ENCODE results near the gene CRNKL1. TPM values are rescaled to one million over a fixed set of nuclear protein-coding genes. Genes with fewer than 3 reads are reported as not detected.

CRNKL1 gene
- total and polyA plus RNA-seq, 2 of the 4 experiments (the other 2 are of a cell fraction), result 7.4 to 20.1 TPM

GRCh38 chr20:20089018-20089417 is 36.8 kb upstream of the CRNKL1 start:
- H2BK5ac ChIP-seq (ENCODE audit: low read depth, low read length, poor library complexity, severe bottlenecking), result no peak overlapping the region
- H4K8ac ChIP-seq (ENCODE audit: low read depth in 2 of 2, low read length in 2 of 2), result no peak overlapping the region
- H3K36me3 ChIP-seq (ENCODE audit: control insufficient read depth, insufficient read depth, low read length), result no peaks in the 10 kb centered on the region
- no peak overlapping the region for H2BK120ac ChIP-seq (ENCODE audit: low read depth, low read length)
- no peaks in the 10 kb centered on the region for H3K9me1 ChIP-seq (ENCODE audit: insufficient read depth, low read length)
- H2BK20ac ChIP-seq (ENCODE audit: low read depth, low read length), result no peak overlapping the region
- H3K4me3 ChIP-seq (ENCODE audit: insufficient read depth, low read depth, low read length), result no peak overlapping the region
- ATAC-seq (ENCODE audit: low read depth) (no peak), DNase-seq (no peak)
- dilution Hi-C loops (cut with HindIII; ENCODE audit: low sequenced_read_pairs, unreplicated experiment) (no loop called here), in situ Hi-C loops (cut with MboI; ENCODE audit: low sequenced_read_pairs) (loop anchor here (10.0 kb wide), 1 partner anchor 506 kb away; no protein-coding TSS in a partner anchor), intact Hi-C loops (cut with micrococcal nuclease) (loop anchor here (10.0 kb wide), 1 partner anchor 736 kb away; no protein-coding TSS in a partner anchor)
- H3K14ac ChIP-seq (replicated peaks; ENCODE audit: low read depth, low read length), result no peak overlapping the region
- no peak overlapping the region for H3K4me2 ChIP-seq (ENCODE audit: low read depth, low read length)
- H3K9me3 ChIP-seq (ENCODE audit: control insufficient read depth, insufficient read depth, low read length), result no peaks in the 10 kb centered on the region
- no peak overlapping the region for H3K4ac ChIP-seq (ENCODE audit: low read depth, low read length)
- no TSS peak for BruUV-seq (replicated peaks)
- H2AFZ ChIP-seq (replicated peaks; ENCODE audit: low read length, poor library complexity), result no peak overlapping the region
- no peak overlapping the region for H3K18ac ChIP-seq (ENCODE audit: low read depth, low read length)
- no peak overlapping the region for H2AK9ac ChIP-seq (replicated peaks; ENCODE audit: low read depth, low read length, poor library complexity)
- H3K27me3 ChIP-seq (ENCODE audit: control insufficient read depth, insufficient read depth, low read length), result peaks cover 12% of the 10 kb centered on the region
- no peak overlapping the region for H3K27ac ChIP-seq (ENCODE audit: insufficient read depth, low read length)
- H3K9ac ChIP-seq (ENCODE audit: low read depth, low read length), result no peak overlapping the region
- no peaks in the 10 kb centered on the region for H3K79me1 ChIP-seq (ENCODE audit: low read depth in 1 of 2, low read length in 2 of 2)
- no peaks in the 10 kb centered on the region for H4K20me1 ChIP-seq (ENCODE audit: insufficient read depth, low read length)
- ChIA-PET CTCF (interaction anchor here (0.7 kb wide), 1 partner anchor 491 kb away, joined by 6 read pairs; no protein-coding TSS in a partner anchor), POLR2A (ENCODE audit: unreplicated experiment) (no interaction called here)
- H4K5ac ChIP-seq (ENCODE audit: low read depth, low read length), result no peak overlapping the region
- no CpG with 5 or more reads among the region's 4 CpGs for WGBS, 2 experiments (ENCODE audit: extremely low coverage in 2 of 2, insufficient read length in 1 of 2)
- no peak overlapping the region for H2BK15ac ChIP-seq (ENCODE audit: low read depth, low read length)
- H3K23ac ChIP-seq (ENCODE audit: low read depth, low read length), result no peak overlapping the region
- H3K56ac ChIP-seq (ENCODE audit: extremely low read depth, insufficient read depth, low read length), result no peak overlapping the region
- H2AK5ac ChIP-seq (ENCODE audit: low read depth, low read length), result no peak overlapping the region
- no peak for TF ChIP-seq RFX5 (IDR thresholded peaks at IDR 0.05; ENCODE audit: low read depth, low read length)
- no peak for TF ChIP-seq BHLHE40 (IDR thresholded peaks at IDR 0.05; ENCODE audit: low read depth, low read length)
- TF ChIP-seq RAD21 (IDR thresholded peaks at IDR 0.05; ENCODE audit: low read length), result no peak
- TF ChIP-seq CTCF (conservative IDR thresholded peaks at IDR 0.05; ENCODE audit: low read depth, low read length), result no peak
- no peak for TF ChIP-seq SMC3 (IDR thresholded peaks at IDR 0.05; ENCODE audit: low read depth, low read length)
- no peak for TF ChIP-seq MAFK (IDR thresholded peaks at IDR 0.05; ENCODE audit: low read depth, low read length)
- no peak for TF ChIP-seq RCOR1 (IDR thresholded peaks at IDR 0.05; ENCODE audit: insufficient replicate concordance, low read length)
- TF ChIP-seq ELK1 (IDR thresholded peaks at IDR 0.05; ENCODE audit: borderline replicate concordance, low read depth, low read length), result no peak
- TF ChIP-seq MAZ (IDR thresholded peaks at IDR 0.05; ENCODE audit: borderline replicate concordance, low read depth, low read length), result no peak
- TF ChIP-seq NFE2L2 (IDR thresholded peaks at IDR 0.05; ENCODE audit: low read depth, low read length), result no peak
- TF ChIP-seq CEBPB (IDR thresholded peaks at IDR 0.05; ENCODE audit: low read depth, low read length), result no peak
- no peak for TF ChIP-seq CHD1 (IDR thresholded peaks at IDR 0.05; ENCODE audit: low read depth, low read length)
- TF ChIP-seq, protein P1, sequence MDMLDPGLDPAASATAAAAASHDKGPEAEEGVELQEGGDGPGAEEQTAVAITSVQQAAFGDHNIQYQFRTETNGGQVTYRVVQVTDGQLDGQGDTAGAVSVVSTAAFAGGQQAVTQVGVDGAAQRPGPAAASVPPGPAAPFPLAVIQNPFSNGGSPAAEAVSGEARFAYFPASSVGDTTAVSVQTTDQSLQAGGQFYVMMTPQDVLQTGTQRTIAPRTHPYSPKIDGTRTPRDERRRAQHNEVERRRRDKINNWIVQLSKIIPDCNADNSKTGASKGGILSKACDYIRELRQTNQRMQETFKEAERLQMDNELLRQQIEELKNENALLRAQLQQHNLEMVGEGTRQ (IDR thresholded peaks at IDR 0.05; ENCODE audit: low read depth, low read length), result no peak
- TF ChIP-seq MXI1 (IDR thresholded peaks at IDR 0.05; ENCODE audit: borderline replicate concordance, low read depth, low read length), result no peak
- no peak for TF ChIP-seq POLR2A (IDR thresholded peaks at IDR 0.05; ENCODE audit: low read depth, low read length)
- no peak for TF ChIP-seq FOS (IDR thresholded peaks at IDR 0.05; ENCODE audit: low read depth, low read length)
- no peaks in the 10 kb centered on the region for H3K4me1 ChIP-seq (ENCODE audit: control insufficient read depth, insufficient read depth, low read length)
- H4K91ac ChIP-seq (ENCODE audit: insufficient read depth, low read depth, low read length), result no peak overlapping the region
